Activated B cell treated with CpG ODN at 0.5 μM for 24 hours (primary cell): ENCODE measurements around the gene PPP1R3G. TPM values are rescaled to one million over a fixed set of nuclear protein-coding genes. Genes with fewer than 3 reads are reported as not detected.

Experiments
- ATAC-seq: fragments of 200-7000 bp; cut with Tn5 transposase; one replicate; pipeline ENCODE4 v1.10.0; 2021; ENCODE audit warnings: low read depth, mild to moderate bottlenecking, moderate library complexity
- CTCF ChIA-PET: fragments of 350-600 bp; sonication (Branson Sonifier 250); formaldehyde crosslinking; loops from one replicate; lab custom pipeline; 2021; ENCODE audit warnings: antibody characterized with exemption; lab: Charles Lee
- POLR2A ChIA-PET: fragments of 350-600 bp; sonication (Branson Sonifier 250); formaldehyde crosslinking; loops from one replicate; lab custom pipeline; 2021; ENCODE audit warnings: antibody characterized with exemption; lab: Charles Lee
- DNase-seq: peaks from one replicate; pipeline ENCODE4 v3.0.0; 2022
- H3K27ac Mint-ChIP-seq: one replicate; pipeline ENCODE4 v1.8.0; 2020; ENCODE audit warnings: mixed read lengths
- H3K27me3 Mint-ChIP-seq: one replicate; pipeline ENCODE4 v1.8.0; 2021; ENCODE audit warnings: mixed read lengths
- H3K36me3 Mint-ChIP-seq: one replicate; pipeline ENCODE4 v1.8.0; 2021; ENCODE audit warnings: low read depth, mixed read lengths
- H3K4me1 Mint-ChIP-seq: one replicate; pipeline ENCODE4 v1.8.0; 2021; ENCODE audit warnings: mixed read lengths
- H3K4me3 Mint-ChIP-seq: one replicate; pipeline ENCODE4 v1.8.0; 2020; ENCODE audit warnings: mild to moderate bottlenecking, mixed read lengths
- H3K9me3 Mint-ChIP-seq: one replicate; pipeline ENCODE4 v1.8.0; 2020; ENCODE audit warnings: mixed read lengths
- intact Hi-C: fragments of 100-400 bp; cut with micrococcal nuclease; formaldehyde crosslinking; loops from one replicate; pipeline ENCODE4 v1.15.1; 2024
- total RNA-seq: library from RNA; stranded (reverse); gene quantifications from 2 replicates; pipeline ENCODE4 v1.2.3, GENCODE V29; 2022
- TF ChIP-seq, protein P1 (sequence below): fragments of 200-600 bp; IDR thresholded peaks from one replicate; pipeline ENCODE4 v1.8.0; 2022; ENCODE audit warnings: antibody characterized with exemption, mild to moderate bottlenecking

The PPP1R3G gene
- total RNA-seq, 1 donor from 2014 or later = 0.11 TPM

DNA sequence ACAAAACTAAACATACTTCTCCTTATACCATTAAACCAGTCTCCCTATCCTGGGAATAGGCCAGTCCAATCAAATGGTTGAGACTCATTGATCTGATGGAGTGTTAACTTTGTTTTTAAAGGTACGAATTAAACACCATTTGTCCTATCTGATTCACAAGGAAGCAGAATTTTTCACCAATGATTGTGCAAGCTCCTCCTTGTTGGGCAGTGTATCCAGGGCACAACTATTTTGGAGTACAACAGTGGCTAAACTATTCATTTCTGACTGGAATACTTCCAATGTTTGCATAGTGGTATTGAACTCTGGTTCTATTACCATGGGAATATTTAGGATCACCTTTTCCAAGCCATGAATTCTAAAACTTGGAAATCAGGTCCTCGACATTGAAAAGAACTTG is 5.4 kb upstream of the PPP1R3G start:
- H3K36me3 Mint-ChIP-seq = no peaks in the 10 kb centered on the region
- H3K27ac Mint-ChIP-seq = no peak overlapping the region
- H3K4me1 Mint-ChIP-seq = peaks cover 2% of the 10 kb centered on the region
- H3K4me3 Mint-ChIP-seq = no peak overlapping the region
- POLR2A ChIA-PET = no interaction called here
- CTCF ChIA-PET = no interaction called here
- H3K27me3 Mint-ChIP-seq = peaks cover 7% of the 10 kb centered on the region
- ATAC-seq (no peak), DNase-seq (no peak)
- intact Hi-C loops = no loop called here
- TF ChIP-seq, protein P1, sequence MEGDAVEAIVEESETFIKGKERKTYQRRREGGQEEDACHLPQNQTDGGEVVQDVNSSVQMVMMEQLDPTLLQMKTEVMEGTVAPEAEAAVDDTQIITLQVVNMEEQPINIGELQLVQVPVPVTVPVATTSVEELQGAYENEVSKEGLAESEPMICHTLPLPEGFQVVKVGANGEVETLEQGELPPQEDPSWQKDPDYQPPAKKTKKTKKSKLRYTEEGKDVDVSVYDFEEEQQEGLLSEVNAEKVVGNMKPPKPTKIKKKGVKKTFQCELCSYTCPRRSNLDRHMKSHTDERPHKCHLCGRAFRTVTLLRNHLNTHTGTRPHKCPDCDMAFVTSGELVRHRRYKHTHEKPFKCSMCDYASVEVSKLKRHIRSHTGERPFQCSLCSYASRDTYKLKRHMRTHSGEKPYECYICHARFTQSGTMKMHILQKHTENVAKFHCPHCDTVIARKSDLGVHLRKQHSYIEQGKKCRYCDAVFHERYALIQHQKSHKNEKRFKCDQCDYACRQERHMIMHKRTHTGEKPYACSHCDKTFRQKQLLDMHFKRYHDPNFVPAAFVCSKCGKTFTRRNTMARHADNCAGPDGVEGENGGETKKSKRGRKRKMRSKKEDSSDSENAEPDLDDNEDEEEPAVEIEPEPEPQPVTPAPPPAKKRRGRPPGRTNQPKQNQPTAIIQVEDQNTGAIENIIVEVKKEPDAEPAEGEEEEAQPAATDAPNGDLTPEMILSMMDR = no peak
- H3K9me3 Mint-ChIP-seq = no peaks in the 10 kb centered on the region

DNA sequence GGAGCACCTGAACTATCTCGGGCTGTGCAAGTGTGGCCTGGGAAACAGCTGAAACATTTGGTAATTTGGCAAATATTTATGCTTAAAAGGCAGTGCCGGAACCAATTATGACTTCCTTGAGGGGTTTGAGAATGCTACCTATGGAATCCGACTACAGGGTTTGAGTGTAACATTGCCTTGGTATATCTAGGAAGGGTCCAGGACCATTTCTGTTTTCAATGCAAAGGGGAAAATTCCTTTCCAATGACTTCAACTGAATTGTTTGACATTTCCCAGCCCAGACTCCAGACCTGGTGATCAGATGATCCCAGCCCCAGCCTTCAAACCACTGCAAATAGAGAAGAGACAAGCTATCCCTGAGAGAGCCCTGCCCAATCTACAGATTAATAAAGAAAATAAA is 4.6 kb upstream of the PPP1R3G start:
- no peak overlapping the region for H3K4me3 Mint-ChIP-seq
- TF ChIP-seq, protein P1 = no peak
- no peak for ATAC-seq
- POLR2A ChIA-PET = no interaction called here
- H3K36me3 Mint-ChIP-seq = no peaks in the 10 kb centered on the region
- peaks cover 3% of the 10 kb centered on the region for H3K4me1 Mint-ChIP-seq
- H3K27me3 Mint-ChIP-seq = peaks cover 7% of the 10 kb centered on the region
- intact Hi-C loops = no loop called here
- CTCF ChIA-PET = no interaction called here
- no peak overlapping the region for H3K27ac Mint-ChIP-seq
- no peaks in the 10 kb centered on the region for H3K9me3 Mint-ChIP-seq
- DNase-seq = no peak

DNA sequence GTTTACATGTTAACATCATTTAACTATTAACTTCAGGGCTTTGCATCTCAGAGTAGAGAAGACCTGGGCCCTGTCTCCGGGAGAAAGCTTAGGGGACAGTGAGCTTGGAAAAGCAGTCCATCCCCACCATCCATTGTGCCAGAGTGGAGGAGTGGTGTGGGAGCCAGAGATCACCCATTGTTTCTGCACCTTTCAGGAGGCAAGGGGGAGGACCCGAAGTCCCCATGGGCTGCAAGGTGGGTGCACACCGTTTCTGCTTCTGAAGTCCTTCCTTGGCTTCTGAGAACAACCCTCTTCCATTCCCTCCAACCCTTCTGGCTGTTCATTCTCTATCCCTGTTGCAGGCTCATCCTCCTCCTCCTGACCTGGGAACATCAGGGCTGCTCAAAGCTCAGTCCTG is 4.0 kb upstream of the PPP1R3G start:
- ChIA-PET CTCF (no interaction called here), POLR2A (no interaction called here)
- TF ChIP-seq, protein P1 = no peak
- DNase-seq = no peak
- ATAC-seq = no peak
- H3K27ac Mint-ChIP-seq = no peak overlapping the region
- H3K27me3 Mint-ChIP-seq = peaks cover 7% of the 10 kb centered on the region
- peaks cover 3% of the 10 kb centered on the region for H3K4me1 Mint-ChIP-seq
- intact Hi-C loops = no loop called here
- no peak overlapping the region for H3K4me3 Mint-ChIP-seq
- H3K9me3 Mint-ChIP-seq = no peaks in the 10 kb centered on the region
- no peaks in the 10 kb centered on the region for H3K36me3 Mint-ChIP-seq

DNA sequence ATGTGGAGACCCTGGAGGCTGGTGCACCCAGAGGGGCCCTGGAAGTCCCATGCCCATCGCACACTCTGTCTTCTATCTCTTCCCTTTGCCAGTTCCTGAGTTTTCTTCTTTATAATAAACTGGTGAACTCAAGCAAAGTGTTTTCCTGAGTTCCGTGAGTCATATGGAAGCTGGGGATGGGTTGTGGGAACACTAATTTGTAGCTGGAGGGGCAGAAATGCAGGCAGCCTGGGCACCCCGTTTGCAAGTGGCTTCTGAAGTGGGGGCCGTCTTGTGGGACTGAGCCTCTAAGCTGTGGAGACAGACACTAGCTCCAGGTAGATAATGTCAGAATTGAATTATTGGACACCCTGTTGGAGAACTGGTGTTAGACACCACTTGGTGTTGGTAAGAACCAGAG is 3.2 kb upstream of the PPP1R3G start:
- DNase-seq (no peak), ATAC-seq (no peak)
- ChIA-PET POLR2A (no interaction called here), CTCF (no interaction called here)
- Mint-ChIP-seq H3K27ac (no peak overlapping the region), H3K4me3 (no peak overlapping the region), H3K27me3 (peaks cover 14% of the 10 kb centered on the region), H3K4me1 (peaks cover 10% of the 10 kb centered on the region), H3K36me3 (no peaks in the 10 kb centered on the region), H3K9me3 (no peaks in the 10 kb centered on the region)
- TF ChIP-seq, protein P1 = no peak
- intact Hi-C loops = no loop called here

DNA sequence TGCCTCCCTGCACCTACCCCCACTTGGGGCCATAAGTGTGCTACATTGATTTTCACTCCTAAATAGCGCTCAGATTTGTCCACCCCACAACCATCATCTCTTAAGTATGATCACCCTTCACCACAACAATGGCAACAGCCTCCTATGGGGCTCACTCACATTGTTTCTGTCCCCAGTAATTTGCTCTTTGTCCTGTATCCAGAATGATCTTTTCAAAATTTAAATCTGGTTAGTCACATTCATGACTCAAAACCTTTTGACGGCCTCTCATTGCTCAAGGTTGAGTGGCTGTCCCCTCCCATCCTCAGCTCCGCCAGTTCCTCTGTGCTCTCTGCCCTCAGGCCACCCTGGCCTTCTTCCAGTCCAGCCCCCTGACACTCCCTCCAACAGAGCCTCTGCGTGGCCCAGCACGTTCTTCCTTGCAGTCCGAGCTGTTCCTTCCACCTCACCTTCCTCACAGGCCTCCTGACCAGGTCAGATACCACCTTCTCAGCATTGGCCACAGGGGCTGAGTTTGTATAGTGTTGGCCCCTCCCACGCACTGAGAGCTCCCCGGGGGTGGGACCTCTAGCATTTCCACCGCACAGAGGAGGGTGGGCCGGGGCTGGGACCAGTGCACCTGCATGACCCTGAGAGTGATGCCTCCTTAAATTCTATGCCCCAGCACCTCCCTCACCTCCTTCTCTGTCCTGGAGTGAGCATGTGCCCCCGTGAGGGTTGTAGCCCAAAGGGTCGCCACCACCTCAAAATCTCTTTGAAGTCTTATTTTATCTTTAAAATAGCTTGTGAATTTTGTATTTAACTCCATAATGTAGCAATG is 2.4 kb upstream of the PPP1R3G start:
- Mint-ChIP-seq H3K27ac (no peak overlapping the region), H3K27me3 (peaks cover 22% of the 10 kb centered on the region), H3K9me3 (no peaks in the 10 kb centered on the region), H3K4me3 (no peak overlapping the region), H3K4me1 (peaks cover 17% of the 10 kb centered on the region), H3K36me3 (no peaks in the 10 kb centered on the region)
- DNase-seq (no peak), ATAC-seq (no peak)
- CTCF ChIA-PET = no interaction called here
- POLR2A ChIA-PET = no interaction called here
- TF ChIP-seq, protein P1 = no peak
- intact Hi-C loops = no loop called here
